PFSK-1 (cell line): ENCODE results near the gene OR5AK2.

Experiments used
- POLR2AphosphoS5 ChIP-seq: IDR thresholded peaks from 2 replicates; pipeline ENCODE4 v1.6.1; 2012; ENCODE audit warnings: low read depth, mild to moderate bottlenecking, control low read depth, low read length, moderate library complexity
- SIN3A ChIP-seq: IDR thresholded peaks from 2 replicates; pipeline ENCODE4 v1.6.1; 2012; ENCODE audit warnings: mild to moderate bottlenecking, low read length, moderate library complexity, borderline replicate concordance; ENCODE audit not compliant: insufficient read depth
- TAF1 ChIP-seq: IDR thresholded peaks from 2 replicates; pipeline ENCODE4 v1.6.1; 2012; ENCODE audit warnings: low read length, control low read depth, borderline replicate concordance; ENCODE audit not compliant: insufficient read depth
- TF ChIP-seq, protein P1 (sequence below), 2 experiments: IDR thresholded peaks; 2 replicates each; pipeline versions ENCODE4 v1.6.1 to v1.8.0; 2011 to 2012; ENCODE audit warnings: low read depth in 2 of 2, low read length in 2 of 2, control low read depth in 1 of 2, inconsistent platforms in 1 of 2, mild to moderate bottlenecking in 1 of 2, moderate library complexity in 1 of 2; ENCODE audit not compliant: insufficient read depth in 1 of 2

GRCh38 chr11:56977314-56977713, 11.4 kb upstream of the OR5AK2 start:
- TF ChIP-seq POLR2AphosphoS5, result no peak
- TF ChIP-seq, protein P1, sequence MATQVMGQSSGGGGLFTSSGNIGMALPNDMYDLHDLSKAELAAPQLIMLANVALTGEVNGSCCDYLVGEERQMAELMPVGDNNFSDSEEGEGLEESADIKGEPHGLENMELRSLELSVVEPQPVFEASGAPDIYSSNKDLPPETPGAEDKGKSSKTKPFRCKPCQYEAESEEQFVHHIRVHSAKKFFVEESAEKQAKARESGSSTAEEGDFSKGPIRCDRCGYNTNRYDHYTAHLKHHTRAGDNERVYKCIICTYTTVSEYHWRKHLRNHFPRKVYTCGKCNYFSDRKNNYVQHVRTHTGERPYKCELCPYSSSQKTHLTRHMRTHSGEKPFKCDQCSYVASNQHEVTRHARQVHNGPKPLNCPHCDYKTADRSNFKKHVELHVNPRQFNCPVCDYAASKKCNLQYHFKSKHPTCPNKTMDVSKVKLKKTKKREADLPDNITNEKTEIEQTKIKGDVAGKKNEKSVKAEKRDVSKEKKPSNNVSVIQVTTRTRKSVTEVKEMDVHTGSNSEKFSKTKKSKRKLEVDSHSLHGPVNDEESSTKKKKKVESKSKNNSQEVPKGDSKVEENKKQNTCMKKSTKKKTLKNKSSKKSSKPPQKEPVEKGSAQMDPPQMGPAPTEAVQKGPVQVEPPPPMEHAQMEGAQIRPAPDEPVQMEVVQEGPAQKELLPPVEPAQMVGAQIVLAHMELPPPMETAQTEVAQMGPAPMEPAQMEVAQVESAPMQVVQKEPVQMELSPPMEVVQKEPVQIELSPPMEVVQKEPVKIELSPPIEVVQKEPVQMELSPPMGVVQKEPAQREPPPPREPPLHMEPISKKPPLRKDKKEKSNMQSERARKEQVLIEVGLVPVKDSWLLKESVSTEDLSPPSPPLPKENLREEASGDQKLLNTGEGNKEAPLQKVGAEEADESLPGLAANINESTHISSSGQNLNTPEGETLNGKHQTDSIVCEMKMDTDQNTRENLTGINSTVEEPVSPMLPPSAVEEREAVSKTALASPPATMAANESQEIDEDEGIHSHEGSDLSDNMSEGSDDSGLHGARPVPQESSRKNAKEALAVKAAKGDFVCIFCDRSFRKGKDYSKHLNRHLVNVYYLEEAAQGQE (IDR thresholded peaks at IDR 0.05; ENCODE audit: insufficient read depth in 1 of 2, low read depth in 2 of 2, low read length in 2 of 2), result no peak
- no peak for TF ChIP-seq SIN3A
- no peak for TF ChIP-seq TAF1
